Kidney tubule cell (primary cell): ENCODE results near the gene ERBB4.
A peak's percentile ranks its signal among the peaks of the same experiment; 100 is the strongest.

Experiments used
- DNase-seq: peaks from one replicate; pipeline ENCODE4 v3.0.0-alpha.2; 2018; ENCODE audit warnings: low spot score

Gene ERBB4

GRCh38 chr2:211823886-211824479, 714.6 kb downstream of the ERBB4 start:
- peak; percentile 6 for DNase-seq

- DNase-seq = peak; percentile 36
These were observed 715.8 kb downstream of the ERBB4 start for GRCh38 chr2:211822686-211823335.

GRCh38 chr2:211816754-211817153, 721.8 kb downstream of the ERBB4 start:
- DNase-seq = no peak

GRCh38 chr2:211812587-211812986, 726.0 kb downstream of the ERBB4 start:
- DNase-seq = no peak

- DNase-seq = no peak
These were observed 735.9 kb downstream of the ERBB4 start for GRCh38 chr2:211802666-211803065.

GRCh38 chr2:211800001-211800400, 738.6 kb downstream of the ERBB4 start:
- DNase-seq = no peak

GRCh38 chr2:211798868-211799267, 739.7 kb downstream of the ERBB4 start:
- no peak for DNase-seq

- DNase-seq = no peak
These were observed 744.9 kb downstream of the ERBB4 start for GRCh38 chr2:211793690-211794089.

- no peak for DNase-seq
These were observed 748.6 kb downstream of the ERBB4 start for GRCh38 chr2:211789982-211790381.

- peak; percentile 36 for DNase-seq
These were observed 771.9 kb downstream of the ERBB4 start for GRCh38 chr2:211766689-211767088.

GRCh38 chr2:211762479-211762878, 776.1 kb downstream of the ERBB4 start:
- no peak for DNase-seq

- no peak for DNase-seq
These were observed 778.5 kb downstream of the ERBB4 start for GRCh38 chr2:211760103-211760502.

- DNase-seq = no peak
These were observed 782.3 kb downstream of the ERBB4 start for GRCh38 chr2:211756266-211756665.

- DNase-seq = no peak
These were observed 783.4 kb downstream of the ERBB4 start for GRCh38 chr2:211755187-211755586.

GRCh38 chr2:211751848-211752247, 786.8 kb downstream of the ERBB4 start:
- DNase-seq = no peak

- no peak for DNase-seq
These were observed 790.3 kb downstream of the ERBB4 start for GRCh38 chr2:211748339-211748738.

GRCh38 chr2:211745295-211746097, 793.1 kb downstream of the ERBB4 start:
- peak; percentile 63 for DNase-seq

GRCh38 chr2:211744379-211744778, 794.2 kb downstream of the ERBB4 start:
- no peak for DNase-seq

GRCh38 chr2:211741966-211742365, 796.6 kb downstream of the ERBB4 start:
- no peak for DNase-seq

GRCh38 chr2:211737282-211737681, 801.3 kb downstream of the ERBB4 start:
- peak; percentile 47 for DNase-seq

GRCh38 chr2:211730215-211730614, 808.4 kb downstream of the ERBB4 start:
- no peak for DNase-seq

- DNase-seq = no peak
These were observed 809.2 kb downstream of the ERBB4 start for GRCh38 chr2:211729433-211729832.

GRCh38 chr2:211724933-211725332, 813.7 kb downstream of the ERBB4 start:
- DNase-seq = no peak
